Neuronal stem cell (in vitro differentiated cells): Measurements from ENCODE around the gene THAP11. TPM values are rescaled to one million over a fixed set of nuclear protein-coding genes. Genes with fewer than 3 reads are reported as not detected.

ENCODE experiments used
- DNase-seq: peaks from one replicate; pipeline ENCODE4 v3.0.0-alpha.2; 2013; ENCODE audit warnings: low spot score
- H2AFZ ChIP-seq: one replicate; pipeline ENCODE4 v1.6.1; 2013; ENCODE audit warnings: mild to moderate bottlenecking, low read length, inconsistent platforms
- H2AK5ac ChIP-seq: 2 replicates; pipeline ENCODE4 v1.6.1; 2013; ENCODE audit warnings: low read depth, mild to moderate bottlenecking, inconsistent platforms, low read length, moderate library complexity, mixed read lengths
- H2BK120ac ChIP-seq: 2 replicates; pipeline ENCODE4 v1.6.1; 2013; ENCODE audit warnings: low read depth, mild to moderate bottlenecking, inconsistent platforms, low read length, moderate library complexity, mixed read lengths
- H2BK12ac ChIP-seq: one replicate; pipeline ENCODE4 v1.6.1; 2013; ENCODE audit warnings: low read length, inconsistent platforms
- H2BK15ac ChIP-seq: 2 replicates; pipeline ENCODE4 v1.6.1; 2013; ENCODE audit warnings: mild to moderate bottlenecking, low read length, inconsistent platforms, mixed read lengths
- H2BK5ac ChIP-seq: one replicate; pipeline ENCODE4 v1.6.1; 2013; ENCODE audit warnings: inconsistent platforms, mild to moderate bottlenecking, low read length, moderate library complexity
- H3K14ac ChIP-seq: one replicate; pipeline ENCODE4 v1.6.1; 2013; ENCODE audit warnings: low read length, inconsistent platforms
- H3K18ac ChIP-seq: 2 replicates; pipeline ENCODE4 v1.6.1; 2013; ENCODE audit warnings: low read length, inconsistent platforms
- H3K23ac ChIP-seq: 2 replicates; pipeline ENCODE4 v1.6.1; 2013; ENCODE audit warnings: low read depth, mild to moderate bottlenecking, mixed read lengths, low read length, inconsistent platforms; ENCODE audit not compliant: poor library complexity
- H3K27ac ChIP-seq: replicated peaks from 3 replicates; pipeline ENCODE4 v1.5.1; 2013; ENCODE audit warnings: low read length, inconsistent platforms
- H3K27me3 ChIP-seq, 3 experiments: 2 replicates each; pipeline ENCODE4 v1.6.1; 2013; ENCODE audit warnings: low read length in 3 of 3, mild to moderate bottlenecking in 2 of 3, inconsistent platforms in 1 of 3, low read depth in 1 of 3, mixed read lengths in 1 of 3, moderate library complexity in 1 of 3; ENCODE audit not compliant: control insufficient read depth in 3 of 3, insufficient read depth in 3 of 3
- H3K36me3 ChIP-seq, 2 donors: replicated peaks in 1 of 2; 2 replicates each; pipeline ENCODE4 v1.6.1; 2013; ENCODE audit warnings: low read length in 2 of 2; ENCODE audit not compliant: control insufficient read depth in 2 of 2, insufficient read depth in 2 of 2
- H3K4ac ChIP-seq: 2 replicates; pipeline ENCODE4 v1.6.1; 2013; ENCODE audit warnings: inconsistent platforms, mild to moderate bottlenecking, low read length, moderate library complexity
- H3K4me1 ChIP-seq, 2 donors: 1 replicate in 1 of 2; 2 replicates in 1 of 2; pipeline ENCODE4 v1.6.1; 2013; ENCODE audit warnings: low read length in 2 of 2, low read depth in 1 of 2; ENCODE audit not compliant: control insufficient read depth in 2 of 2, insufficient read depth in 1 of 2
- H3K4me2 ChIP-seq: one replicate; pipeline ENCODE4 v1.6.1; 2013; ENCODE audit warnings: mild to moderate bottlenecking, low read length, inconsistent platforms; ENCODE audit not compliant: insufficient read depth, poor library complexity, severe bottlenecking
- H3K4me3 ChIP-seq, 2 donors: 2 replicates each; pipeline ENCODE4 v1.5.1; 2013; ENCODE audit warnings: low read length in 2 of 2, mild to moderate bottlenecking in 2 of 2, inconsistent platforms in 1 of 2, moderate library complexity in 1 of 2
- H3K79me1 ChIP-seq: one replicate; pipeline ENCODE4 v1.6.1; 2013; ENCODE audit warnings: low read depth, mild to moderate bottlenecking, inconsistent platforms, low read length, moderate library complexity
- H3K9ac ChIP-seq: one replicate; pipeline ENCODE4 v1.6.1; 2013; ENCODE audit warnings: mild to moderate bottlenecking, low read depth, low read length, inconsistent platforms; ENCODE audit not compliant: poor library complexity
- H3K9me3 ChIP-seq, 2 donors: replicated peaks in 1 of 2; 2 replicates each; pipeline versions ENCODE3 to v1.6.1; 2013; ENCODE audit warnings: low read length in 2 of 2, mild to moderate bottlenecking in 2 of 2, inconsistent platforms in 1 of 2, low read depth in 1 of 2, mixed read lengths in 1 of 2, moderate library complexity in 1 of 2; ENCODE audit not compliant: control insufficient read depth in 2 of 2, insufficient read depth in 1 of 2
- H4K8ac ChIP-seq: one replicate; pipeline ENCODE4 v1.6.1; 2013; ENCODE audit warnings: low read depth, mild to moderate bottlenecking, inconsistent platforms, low read length, moderate library complexity
- H4K91ac ChIP-seq: one replicate; pipeline ENCODE4 v1.6.1; 2013; ENCODE audit warnings: low read length, low read depth, mild to moderate bottlenecking, inconsistent platforms; ENCODE audit not compliant: poor library complexity
- WGBS, 2 donors: extraction: QIAGEN DNeasy Blood & Tissue Kit; methylation state at CpG; one replicate each; pipeline ENCODE4 v1.1.7; 2013; ENCODE audit warnings: missing lambda C conversion rate in 2 of 2, mixed read lengths in 1 of 2; ENCODE audit not compliant: insufficient read length in 2 of 2, insufficient replicate concordance in 1 of 2; ENCODE audit errors: extremely low coverage in 2 of 2; 5-methylcytosine and 5-hydroxymethylcytosine counted together
- polyA plus RNA-seq, 2 experiments: library from polyadenylated mRNA; stranded (reverse); fragments of 200-250 nt; gene quantifications; one replicate each; pipeline ENCODE4 v1.2.3, GENCODE V29; 2013

Gene THAP11
- polyA plus RNA-seq (2013, experiment 1 of 2): 27.9 TPM
- polyA plus RNA-seq (2013, experiment 2 of 2): 27.7 TPM

- H3K27ac ChIP-seq: peak within 1 kb of the TSS; percentile 98
- peak within 1 kb of the TSS; percentile 99 for H3K23ac ChIP-seq
- peak within 1 kb of the TSS; percentile 95 for H2BK15ac ChIP-seq
- H2AFZ ChIP-seq: peak within 1 kb of the TSS; percentile 100
- H3K79me1 ChIP-seq: peaks cover 9% of the 10 kb centered on the region
- H3K27me3 ChIP-seq: no peaks in the 10 kb centered on the region
- peak within 1 kb of the TSS; percentile 89 for H3K4me2 ChIP-seq
- H3K4ac ChIP-seq: no peak within 1 kb of the TSS
- WGBS, 2 donors: no CpG with 5 or more reads among the region's 83 CpGs
- peaks cover 20 to 23% of the 10 kb centered on the region in 2 donors for H3K4me1 ChIP-seq
- H3K36me3 ChIP-seq: peaks cover 3 to 16% of the 10 kb centered on the region in 2 donors
- H4K8ac ChIP-seq: no peak within 1 kb of the TSS
- no peaks in the 10 kb centered on the region for H3K9me3 ChIP-seq
- H2BK12ac ChIP-seq: peak within 1 kb of the TSS; percentile 51
- peak; percentile 97 for DNase-seq
- peak within 1 kb of the TSS; percentile 98 for H3K9ac ChIP-seq
- peak within 1 kb of the TSS; percentile 98 for H3K14ac ChIP-seq
- peak within 1 kb of the TSS; percentile 35 for H2AK5ac ChIP-seq
- peak within 1 kb of the TSS; percentile 88 to 91 for H3K4me3 ChIP-seq
- peak within 1 kb of the TSS; percentile 100 for H3K18ac ChIP-seq
- peak within 1 kb of the TSS; percentile 22 for H4K91ac ChIP-seq
- H2BK120ac ChIP-seq: no peak within 1 kb of the TSS
- H2BK5ac ChIP-seq: peak within 1 kb of the TSS; percentile 97
These were observed at the start of gene THAP11 for GRCh38 chr16:67841816-67842508. TSS of gene THAP11 (plus strand) at chr16:67842320. CDS start at chr16:67842555, 235 bp downstream.

GRCh38 chr16:67796099-67796718 is 45.9 kb upstream of the THAP11 start:
- H3K14ac ChIP-seq: no peak overlapping the region
- no peak overlapping the region for H2AFZ ChIP-seq
- H3K4me3 ChIP-seq: no peak overlapping the region
- no peak overlapping the region for H3K4ac ChIP-seq
- no peak overlapping the region for H2BK120ac ChIP-seq
- peaks cover 14 to 39% of the 10 kb centered on the region in 2 donors for H3K36me3 ChIP-seq
- no peak overlapping the region for H3K9ac ChIP-seq
- no peak overlapping the region for H3K4me2 ChIP-seq
- H2BK12ac ChIP-seq: no peak overlapping the region
- H3K23ac ChIP-seq: no peak overlapping the region
- no peaks in the 10 kb centered on the region for H3K4me1 ChIP-seq
- H3K79me1 ChIP-seq: peaks cover 8% of the 10 kb centered on the region
- no peak overlapping the region for H2AK5ac ChIP-seq
- peaks cover 0 to 2% of the 10 kb centered on the region in 2 donors for H3K9me3 ChIP-seq
- H3K27me3 ChIP-seq: no peaks in the 10 kb centered on the region
- no peak overlapping the region for H3K27ac ChIP-seq
- no peak for DNase-seq
- no peak overlapping the region for H3K18ac ChIP-seq
- no peak overlapping the region for H2BK15ac ChIP-seq
- no peak overlapping the region for H4K8ac ChIP-seq
- no peak overlapping the region for H4K91ac ChIP-seq
- no CpG with 5 or more reads among the region's 5 CpGs for WGBS, 2 donors
- no peak overlapping the region for H2BK5ac ChIP-seq

- H2AK5ac ChIP-seq: no peak overlapping the region
- no peaks in the 10 kb centered on the region for H3K27me3 ChIP-seq
- no peak overlapping the region for H2BK15ac ChIP-seq
- no peak overlapping the region for H4K91ac ChIP-seq
- no peak overlapping the region for H3K4me3 ChIP-seq
- no peak overlapping the region for H3K27ac ChIP-seq
- no peak overlapping the region for H2BK5ac ChIP-seq
- no peak overlapping the region for H2BK120ac ChIP-seq
- H3K79me1 ChIP-seq: peaks cover 11% of the 10 kb centered on the region
- H3K4me1 ChIP-seq: peaks cover 4 to 5% of the 10 kb centered on the region in 2 donors
- DNase-seq: no peak
- H3K23ac ChIP-seq: no peak overlapping the region
- no peak overlapping the region for H2AFZ ChIP-seq
- no CpG with 5 or more reads among the region's 7 CpGs for WGBS, 2 donors
- H3K18ac ChIP-seq: no peak overlapping the region
- H3K4ac ChIP-seq: no peak overlapping the region
- peaks cover 22 to 78% of the 10 kb centered on the region in 2 donors for H3K36me3 ChIP-seq
- no peak overlapping the region for H3K14ac ChIP-seq
- no peak overlapping the region for H3K4me2 ChIP-seq
- peaks cover 0 to 2% of the 10 kb centered on the region in 2 donors for H3K9me3 ChIP-seq
- H3K9ac ChIP-seq: no peak overlapping the region
- H4K8ac ChIP-seq: no peak overlapping the region
- H2BK12ac ChIP-seq: no peak overlapping the region
These were observed 41.7 kb upstream of the THAP11 start for GRCh38 chr16:67800338-67800926.

- no CpG with 5 or more reads among the region's 1 CpG for WGBS, 2 donors
- H3K4ac ChIP-seq: no peak overlapping the region
- H4K91ac ChIP-seq: no peak overlapping the region
- H3K14ac ChIP-seq: no peak overlapping the region
- H2BK12ac ChIP-seq: no peak overlapping the region
- H3K79me1 ChIP-seq: peaks cover 16% of the 10 kb centered on the region
- H2AK5ac ChIP-seq: no peak overlapping the region
- H4K8ac ChIP-seq: no peak overlapping the region
- DNase-seq: no peak
- no peak overlapping the region for H3K9ac ChIP-seq
- no peak overlapping the region for H2BK120ac ChIP-seq
- peaks cover 22 to 76% of the 10 kb centered on the region in 2 donors for H3K36me3 ChIP-seq
- H3K4me3 ChIP-seq: no peak overlapping the region
- no peak overlapping the region for H2BK15ac ChIP-seq
- no peak overlapping the region for H3K4me2 ChIP-seq
- H3K27ac ChIP-seq: no peak overlapping the region
- no peak overlapping the region for H2BK5ac ChIP-seq
- H3K4me1 ChIP-seq: peaks cover 6 to 8% of the 10 kb centered on the region in 2 donors
- H2AFZ ChIP-seq: no peak overlapping the region
- no peak overlapping the region for H3K23ac ChIP-seq
- peaks cover 0 to 2% of the 10 kb centered on the region in 2 donors for H3K9me3 ChIP-seq
- no peak overlapping the region for H3K18ac ChIP-seq
- no peaks in the 10 kb centered on the region for H3K27me3 ChIP-seq
These were observed 40.9 kb upstream of the THAP11 start for GRCh38 chr16:67801241-67801640.
